Choroid plexus epithelial cell (primary cell): ENCODE measurements around the gene POP5.
"Not testable (repeated sequence)": the region's sequence is repeated elsewhere in the genome, so short reads cannot be mapped to it uniquely, and the experiment has no call there.

Experiments used
- DNase-seq: peaks from one replicate; pipeline ENCODE4 v3.0.0-alpha.2; 2010; ENCODE audit warnings: low read depth
- H3K4me3 ChIP-seq: 2 replicates; pipeline ENCODE4 v1.5.1; 2011; ENCODE audit warnings: low read depth, mild to moderate bottlenecking, control low read depth, low read length, moderate library complexity
- CTCF ChIP-seq: conservative IDR thresholded peaks from 2 replicates; pipeline ENCODE4 v1.5.1; 2011; ENCODE audit warnings: low read depth, mild to moderate bottlenecking, control low read depth, inconsistent platforms, low read length, moderate library complexity

Gene POP5

GRCh38 chr12:120580787-120581723 is at the start of gene POP5:
POP5 (minus strand) TSS chr12:120581402; CDS start chr12:120581362, 40 bp downstream.
- peak; percentile 98 for DNase-seq
- no peak for TF ChIP-seq CTCF
- peak within 1 kb of the TSS; percentile 97 for H3K4me3 ChIP-seq

- no peak for DNase-seq
- H3K4me3 ChIP-seq, result no peak overlapping the region
These were observed 49.1 kb upstream of the POP5 start for GRCh38 chr12:120630104-120630892.

GRCh38 chr12:120628919-120629318 is 47.7 kb upstream of the POP5 start:
- DNase-seq, result no peak
- peak; percentile 18 for TF ChIP-seq CTCF
- H3K4me3 ChIP-seq, result no peak overlapping the region

More at GRCh38 chr12:120630104-120630892, 49.1 kb upstream of the POP5 start:
- TF ChIP-seq CTCF, result no peak

GRCh38 chr12:120625557-120626419 is 44.6 kb upstream of the POP5 start:
- DNase-seq, result no peak
- H3K4me3 ChIP-seq, result no peak overlapping the region
- TF ChIP-seq CTCF, result peak; percentile 31

GRCh38 chr12:120620624-120621023 is 39.4 kb upstream of the POP5 start:
- TF ChIP-seq CTCF, result no peak
- no peak for DNase-seq
- no peak overlapping the region for H3K4me3 ChIP-seq

GRCh38 chr12:120618954-120619615 is 37.9 kb upstream of the POP5 start:
- H3K4me3 ChIP-seq, result no peak overlapping the region
- TF ChIP-seq CTCF, result no peak
- no peak for DNase-seq

GRCh38 chr12:120617767-120618166 is 36.6 kb upstream of the POP5 start:
- not testable (repeated sequence) for H3K4me3 ChIP-seq, DNase-seq

- not testable (repeated sequence) for H3K4me3 ChIP-seq, DNase-seq
These were observed 36.0 kb upstream of the POP5 start for GRCh38 chr12:120617193-120617592.
